HL-60/S4 (cell line): ENCODE results near the gene PLEKHH1.

Experiments
- in situ Hi-C: fragments of 300-500 bp; cut with MboI; formaldehyde crosslinking; loops from 2 replicates; pipeline ENCODE4 v1.14.3; 2022; ENCODE audit warnings: low sequenced_read_pairs

PLEKHH1 gene

DNA sequence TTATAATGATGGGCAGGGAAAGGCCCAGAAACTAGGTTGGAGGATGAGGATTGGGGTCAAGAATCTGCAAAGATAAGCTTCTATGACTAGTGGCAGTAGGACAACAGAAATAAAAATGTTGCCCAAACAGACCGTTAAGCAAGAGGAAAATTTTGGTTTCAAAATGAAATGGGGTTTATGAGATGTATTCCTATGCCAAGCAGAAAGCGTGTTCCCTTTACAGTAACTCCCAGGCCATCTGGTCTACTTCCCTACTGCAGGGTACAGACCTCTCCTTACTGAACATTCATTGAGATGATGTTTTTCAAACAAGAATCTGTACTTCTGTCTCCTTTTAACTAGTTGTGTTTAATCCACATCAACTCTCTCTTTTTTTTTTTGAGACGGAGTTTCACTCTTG, 24.1 kb upstream of the PLEKHH1 start:
- in situ Hi-C loops: no loop called here

DNA sequence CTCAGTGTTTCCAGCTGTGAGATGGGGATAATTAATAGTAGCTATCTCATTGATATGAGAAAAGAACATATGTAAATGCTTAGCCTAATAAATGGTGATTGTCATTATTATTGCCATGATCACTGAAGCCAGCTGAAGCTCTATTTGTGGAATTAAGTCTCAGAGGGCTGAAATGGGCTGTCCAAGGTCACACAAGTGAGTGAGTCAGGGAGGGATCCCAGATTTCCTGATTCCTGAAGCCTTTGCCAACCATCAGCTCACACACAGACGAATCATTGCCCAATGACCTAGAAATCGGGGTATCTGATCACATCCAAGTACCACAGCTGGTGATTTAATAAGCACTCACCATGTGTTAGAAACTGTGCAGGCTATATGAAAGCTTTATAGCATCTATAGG, 23.0 kb upstream of the PLEKHH1 start:
- in situ Hi-C loops: no loop called here

DNA sequence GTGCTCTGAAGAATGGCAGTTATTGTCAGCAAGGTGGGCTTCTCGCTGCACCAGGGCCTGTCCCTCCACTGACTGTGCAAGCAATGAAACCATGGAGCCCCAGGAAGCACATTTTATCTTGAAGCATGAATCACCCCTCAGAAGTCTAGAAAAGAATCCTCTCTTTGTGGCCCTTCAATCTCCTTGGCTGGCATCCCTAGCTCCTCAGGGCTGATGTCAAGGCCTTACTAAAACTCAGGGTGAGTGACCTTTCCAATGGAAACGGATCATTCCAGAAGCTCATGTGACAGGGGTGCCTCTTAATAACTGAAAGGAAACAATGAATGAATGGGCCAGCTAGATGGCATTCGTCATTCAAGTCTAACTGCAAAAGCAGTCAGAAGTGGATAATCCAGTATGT, 22.3 kb upstream of the PLEKHH1 start:
- in situ Hi-C loops: no loop called here

DNA sequence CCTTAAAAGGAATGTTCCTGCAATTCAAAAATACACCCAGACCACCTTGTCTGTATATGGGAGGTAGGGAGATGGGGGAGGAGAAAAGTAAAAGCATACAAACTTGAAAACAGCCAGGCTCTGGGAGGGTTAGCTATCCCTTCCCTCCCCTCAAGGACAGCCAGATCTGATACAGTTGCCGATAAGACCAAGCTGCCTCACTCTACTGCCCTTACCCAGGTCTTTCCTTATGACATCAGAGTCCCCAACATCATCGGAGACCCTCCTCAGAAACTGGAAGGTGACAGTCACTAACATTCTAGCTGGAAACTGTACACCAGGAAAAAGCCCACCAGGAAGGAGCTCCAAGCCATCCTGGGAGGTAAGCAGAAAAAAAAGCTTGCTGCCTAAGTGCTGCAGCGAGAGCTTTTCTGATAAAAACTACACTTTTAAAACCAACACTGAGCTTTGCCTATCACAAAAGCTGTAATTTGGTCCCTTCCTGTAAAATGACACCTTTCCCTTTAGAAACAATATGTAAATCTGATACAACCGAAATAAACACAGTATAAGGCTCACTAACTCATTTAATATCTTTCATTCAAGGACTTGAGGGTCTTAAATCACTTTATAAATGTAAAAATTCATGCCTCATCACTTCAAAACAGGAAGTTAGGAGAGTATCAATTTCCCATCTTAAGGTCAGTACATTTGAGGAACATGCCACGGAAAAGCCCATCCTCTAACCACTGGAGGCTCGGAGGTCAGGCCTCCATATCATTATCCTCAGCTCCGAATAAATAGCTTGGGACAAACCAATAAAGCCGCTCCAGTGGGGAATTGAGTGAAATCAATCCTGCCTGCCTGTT, 20.4 kb upstream of the PLEKHH1 start:
- in situ Hi-C loops: no loop called here

GRCh38 chr14:67513631-67514108, 19.4 kb upstream of the PLEKHH1 start:
- in situ Hi-C loops: no loop called here

DNA sequence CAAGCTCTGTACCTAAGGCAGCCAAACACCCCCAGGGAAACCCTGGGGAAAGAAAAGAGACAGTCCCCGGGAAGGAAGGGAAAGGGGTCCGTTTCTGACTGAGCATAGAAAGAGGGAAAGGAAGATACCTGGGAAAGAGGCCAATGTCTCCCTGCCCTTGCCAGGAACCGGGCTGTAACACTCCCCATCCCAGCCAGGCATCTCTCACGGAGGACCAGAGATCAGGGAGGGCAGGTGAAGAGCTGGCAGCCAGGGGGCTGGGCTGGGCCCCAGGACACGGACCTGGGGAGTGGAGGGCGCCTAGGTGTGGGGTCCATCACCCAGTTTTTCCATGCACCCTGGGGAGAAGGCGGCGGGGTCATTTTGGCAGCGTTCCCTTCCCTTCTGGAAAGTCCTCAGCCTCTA, 18.9 kb upstream of the PLEKHH1 start:
- in situ Hi-C loops: no loop called here

- in situ Hi-C loops: no loop called here
Measured at GRCh38 chr14:67514650-67515385, 18.3 kb upstream of the PLEKHH1 start.

DNA sequence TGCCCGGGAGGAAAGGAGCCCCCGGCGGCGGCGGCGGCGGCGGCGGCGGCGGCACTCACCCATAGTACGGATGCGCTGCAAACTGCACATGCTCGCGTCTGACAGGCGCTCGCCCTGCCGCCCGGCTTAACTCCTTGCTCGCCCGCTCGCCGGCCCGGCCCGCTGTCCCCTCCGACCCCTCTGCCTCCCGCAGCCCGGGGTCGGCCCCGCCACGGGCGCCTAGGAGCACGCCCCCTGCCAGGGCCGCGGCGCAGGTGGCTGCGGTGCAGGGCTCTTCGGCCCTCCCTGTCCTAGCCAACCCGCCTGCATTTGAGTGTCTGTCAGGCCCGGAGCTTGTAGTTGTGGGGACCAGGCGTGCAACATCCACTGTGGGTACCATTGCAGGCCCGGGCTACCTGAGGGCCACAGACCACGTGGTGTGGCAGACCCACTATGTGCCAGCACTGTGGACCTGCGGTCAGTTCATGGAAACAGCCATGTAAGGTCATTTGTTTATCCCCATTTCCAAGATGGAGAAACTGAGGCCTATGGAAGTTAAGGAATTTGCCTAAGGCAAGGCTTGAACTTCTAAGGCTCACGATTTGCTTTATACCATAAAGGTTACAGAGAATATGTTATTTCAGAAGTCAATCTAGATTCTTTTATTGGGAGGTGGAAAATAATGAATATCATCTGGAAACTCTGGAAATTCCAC, 17.6 kb upstream of the PLEKHH1 start:
- in situ Hi-C loops: no loop called here

DNA sequence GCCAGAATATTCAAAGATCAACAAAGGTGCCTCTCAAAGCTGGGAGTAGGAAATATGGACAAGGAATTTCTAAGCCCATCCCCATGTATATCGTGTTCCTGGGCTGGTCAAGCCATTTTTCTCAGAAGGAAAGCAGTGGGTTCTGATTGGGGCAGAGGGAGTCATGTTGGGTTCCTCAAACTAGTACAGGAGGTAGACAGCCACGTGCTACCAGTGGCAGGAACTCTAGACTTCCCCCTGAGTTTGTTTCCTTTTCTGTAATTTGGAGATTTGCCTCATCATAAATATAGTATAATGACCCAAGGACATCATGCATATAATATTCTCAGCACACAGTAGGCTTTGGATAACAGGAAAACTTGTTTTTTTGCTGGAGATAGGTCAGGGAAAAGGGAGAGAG, 16.4 kb upstream of the PLEKHH1 start:
- in situ Hi-C loops: no loop called here

- in situ Hi-C loops: no loop called here
Measured at GRCh38 chr14:67517083-67517482, 16.0 kb upstream of the PLEKHH1 start.

DNA sequence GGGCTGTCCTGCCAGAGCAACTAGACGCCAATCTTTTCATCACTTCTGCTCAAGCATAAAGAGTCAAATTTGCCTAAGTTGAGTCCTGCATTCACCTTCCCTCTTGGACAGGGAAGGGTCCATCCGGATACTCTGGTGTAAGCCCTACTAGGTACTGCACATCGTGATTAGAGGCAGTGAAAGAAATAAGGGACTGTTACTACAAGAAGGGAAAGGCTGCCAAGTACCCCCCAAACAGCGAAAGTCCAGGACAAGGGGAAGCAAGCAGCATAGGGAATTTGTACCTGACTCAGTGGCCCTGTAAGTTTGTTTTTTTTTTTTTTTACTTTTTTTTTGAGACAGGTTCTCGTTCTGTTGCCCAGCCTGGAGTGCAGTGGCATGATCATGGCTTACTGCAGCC, 13.7 kb upstream of the PLEKHH1 start:
- in situ Hi-C loops: no loop called here

DNA sequence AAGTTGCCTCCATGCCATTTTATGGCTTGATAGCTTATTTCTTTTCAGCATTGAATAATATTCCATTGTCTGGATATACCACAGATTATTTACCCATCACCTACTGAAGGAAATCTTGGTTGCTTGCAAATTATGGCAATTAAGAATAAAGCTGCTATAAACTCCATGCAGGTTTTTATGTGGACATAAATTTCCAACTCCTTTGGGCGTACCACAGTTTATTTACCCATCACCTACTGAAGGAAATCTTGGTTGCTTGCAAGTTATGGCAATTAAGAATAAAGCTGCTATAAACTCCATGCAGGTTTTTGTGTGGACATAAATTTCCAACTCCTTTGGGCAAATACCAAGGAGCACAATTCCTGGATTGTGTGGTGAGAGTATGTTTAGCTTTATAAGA, 12.6 kb upstream of the PLEKHH1 start:
- in situ Hi-C loops: no loop called here

DNA sequence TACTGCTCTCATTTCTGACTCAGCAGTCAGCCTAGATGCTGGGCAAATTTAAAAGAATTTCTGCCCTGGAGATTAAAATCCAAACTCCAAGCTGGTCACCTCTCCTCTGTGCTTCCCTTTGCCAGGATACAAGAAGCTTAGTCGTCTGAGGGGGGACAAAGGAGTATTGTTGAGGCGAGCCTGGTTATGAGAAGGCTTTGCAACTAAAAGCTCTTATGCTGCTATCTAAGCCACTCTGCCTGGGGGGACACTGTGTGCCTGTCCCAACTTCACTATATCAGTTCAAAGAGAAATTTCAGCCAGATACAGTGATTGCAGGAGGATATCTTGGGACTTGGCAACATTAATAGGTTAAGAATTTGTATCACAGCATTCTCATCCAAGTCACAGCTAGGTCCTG, 10.8 kb upstream of the PLEKHH1 start:
- in situ Hi-C loops: no loop called here

GRCh38 chr14:67523764-67524633, 9.1 kb upstream of the PLEKHH1 start:
- in situ Hi-C loops: no loop called here

DNA sequence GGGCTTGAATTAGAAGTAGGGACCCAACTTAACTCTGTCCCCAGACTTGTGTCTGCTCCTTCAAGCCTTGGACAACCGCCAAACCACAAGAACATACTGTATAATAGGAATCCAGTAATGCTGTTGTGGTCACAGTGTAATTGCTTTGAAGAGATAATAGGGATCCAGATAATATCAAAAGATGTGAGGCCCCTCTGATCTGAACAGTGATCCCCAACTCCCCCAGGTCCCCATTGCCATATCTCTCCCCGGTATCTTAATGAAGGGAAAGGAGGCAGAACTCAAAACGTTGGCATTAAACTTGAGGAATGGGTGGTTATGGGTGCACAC, 8.5 kb upstream of the PLEKHH1 start:
- in situ Hi-C loops: no loop called here

- in situ Hi-C loops: no loop called here
Measured at GRCh38 chr14:67525389-67525788, 7.7 kb upstream of the PLEKHH1 start.

GRCh38 chr14:67526181-67526580, 6.9 kb upstream of the PLEKHH1 start:
- in situ Hi-C loops: no loop called here

DNA sequence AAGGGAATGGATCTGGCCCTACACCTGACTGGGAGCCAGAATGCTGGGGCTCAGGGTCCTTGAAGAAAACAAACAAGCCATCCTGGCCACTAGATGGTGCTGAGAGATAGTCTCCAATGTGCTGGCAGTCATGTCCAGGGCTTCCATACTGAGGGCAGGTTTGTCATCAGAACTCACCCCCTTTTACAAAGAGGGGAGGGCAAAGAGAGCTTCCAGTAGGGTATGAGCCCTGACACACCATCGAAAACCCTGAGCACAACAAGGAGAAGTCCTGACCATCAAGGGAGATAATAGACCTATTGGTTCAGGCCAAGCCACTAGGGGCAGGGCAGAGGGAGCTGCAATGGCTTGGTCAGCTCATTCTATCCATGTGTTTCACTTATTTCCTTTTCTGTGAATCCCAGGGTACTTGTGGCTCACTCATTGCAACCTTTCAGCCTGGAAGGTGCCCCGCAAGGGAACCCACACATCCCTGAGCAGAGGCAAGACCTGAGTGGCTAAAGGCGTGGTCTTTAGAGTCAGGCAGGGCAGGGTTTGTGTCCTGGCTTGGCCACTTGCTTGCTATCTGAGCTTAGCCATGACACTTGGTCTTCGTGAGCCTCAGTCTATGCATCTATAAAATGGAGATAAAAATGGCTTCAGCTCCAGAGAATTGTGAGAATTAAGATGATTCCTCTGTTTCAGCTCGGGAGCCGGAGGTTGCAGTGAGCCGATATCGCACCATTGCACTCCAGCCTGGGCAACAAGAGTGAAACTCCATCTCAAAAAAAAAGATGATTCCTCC, 6.2 kb upstream of the PLEKHH1 start:
- in situ Hi-C loops: no loop called here

DNA sequence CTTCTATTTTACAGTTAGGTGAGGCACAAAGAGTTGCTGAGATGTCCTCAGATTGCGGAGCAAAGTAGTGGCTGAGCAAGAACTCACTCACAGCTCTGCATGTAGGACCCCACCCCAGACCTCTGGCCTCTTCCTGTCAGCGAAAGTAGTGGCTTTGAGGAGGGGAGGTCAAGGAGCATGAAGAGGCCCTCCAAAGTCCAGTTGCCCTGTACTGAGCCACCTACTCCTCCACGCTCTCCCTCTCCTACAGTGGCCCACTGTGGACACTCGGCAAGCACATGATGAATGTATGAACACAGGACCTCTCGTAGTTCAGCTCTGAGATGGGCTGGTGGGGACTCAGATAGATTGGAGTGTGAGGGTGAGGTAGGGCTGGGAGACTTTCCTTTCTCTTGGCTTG, 5.3 kb upstream of the PLEKHH1 start:
- in situ Hi-C loops: no loop called here

DNA sequence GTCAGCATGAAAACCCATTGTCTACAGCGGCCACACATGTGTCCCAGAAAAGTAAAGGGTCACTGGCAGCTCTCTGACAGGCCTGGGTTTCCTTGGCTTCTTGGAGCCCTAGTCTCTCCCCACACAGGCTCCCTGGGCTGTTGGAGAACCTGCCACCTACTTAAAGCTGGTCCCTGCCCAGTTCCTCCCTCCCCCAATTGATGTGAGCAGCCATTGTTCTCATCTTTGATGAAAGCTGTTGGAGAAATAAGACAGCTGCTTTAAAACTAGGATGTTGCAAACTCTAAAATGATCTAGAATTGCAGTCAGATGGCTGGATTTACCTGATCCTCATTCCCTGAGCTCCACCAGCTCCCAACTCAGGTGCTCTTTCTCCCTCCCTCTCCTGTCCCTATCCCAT, 4.8 kb upstream of the PLEKHH1 start:
- in situ Hi-C loops: no loop called here
